GM12801 (cell line): ENCODE measurements around the gene RAVER1.

Source experiments
- TF ChIP-seq, protein P1 (sequence below): IDR thresholded peaks from one replicate; pipeline ENCODE4 v1.5.1; 2011; ENCODE audit warnings: control low read depth; ENCODE audit not compliant: insufficient read length; ENCODE audit errors: extremely low read depth

Gene RAVER1

DNA sequence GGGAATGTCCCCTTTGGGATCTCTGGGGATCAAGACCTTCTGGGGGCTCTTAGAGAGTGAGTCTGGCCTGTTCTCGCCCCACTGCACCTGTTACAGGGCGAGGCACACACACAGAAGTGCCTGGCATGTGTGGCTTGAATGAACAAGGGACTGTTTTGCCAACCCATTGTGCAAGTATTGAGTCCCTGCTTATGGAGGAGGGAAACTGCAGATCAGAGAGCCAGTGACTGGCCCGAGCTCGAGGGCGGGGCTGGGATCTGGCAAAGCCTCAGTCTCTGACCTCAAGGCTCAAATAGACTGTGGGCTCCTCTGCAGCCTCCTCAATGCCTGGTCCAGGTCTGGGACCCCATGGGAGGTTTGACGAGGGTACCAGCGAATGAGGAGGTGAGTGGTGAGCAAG, 5.5 kb downstream of the RAVER1 start:
- TF ChIP-seq, protein P1, sequence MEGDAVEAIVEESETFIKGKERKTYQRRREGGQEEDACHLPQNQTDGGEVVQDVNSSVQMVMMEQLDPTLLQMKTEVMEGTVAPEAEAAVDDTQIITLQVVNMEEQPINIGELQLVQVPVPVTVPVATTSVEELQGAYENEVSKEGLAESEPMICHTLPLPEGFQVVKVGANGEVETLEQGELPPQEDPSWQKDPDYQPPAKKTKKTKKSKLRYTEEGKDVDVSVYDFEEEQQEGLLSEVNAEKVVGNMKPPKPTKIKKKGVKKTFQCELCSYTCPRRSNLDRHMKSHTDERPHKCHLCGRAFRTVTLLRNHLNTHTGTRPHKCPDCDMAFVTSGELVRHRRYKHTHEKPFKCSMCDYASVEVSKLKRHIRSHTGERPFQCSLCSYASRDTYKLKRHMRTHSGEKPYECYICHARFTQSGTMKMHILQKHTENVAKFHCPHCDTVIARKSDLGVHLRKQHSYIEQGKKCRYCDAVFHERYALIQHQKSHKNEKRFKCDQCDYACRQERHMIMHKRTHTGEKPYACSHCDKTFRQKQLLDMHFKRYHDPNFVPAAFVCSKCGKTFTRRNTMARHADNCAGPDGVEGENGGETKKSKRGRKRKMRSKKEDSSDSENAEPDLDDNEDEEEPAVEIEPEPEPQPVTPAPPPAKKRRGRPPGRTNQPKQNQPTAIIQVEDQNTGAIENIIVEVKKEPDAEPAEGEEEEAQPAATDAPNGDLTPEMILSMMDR, result no peak

DNA sequence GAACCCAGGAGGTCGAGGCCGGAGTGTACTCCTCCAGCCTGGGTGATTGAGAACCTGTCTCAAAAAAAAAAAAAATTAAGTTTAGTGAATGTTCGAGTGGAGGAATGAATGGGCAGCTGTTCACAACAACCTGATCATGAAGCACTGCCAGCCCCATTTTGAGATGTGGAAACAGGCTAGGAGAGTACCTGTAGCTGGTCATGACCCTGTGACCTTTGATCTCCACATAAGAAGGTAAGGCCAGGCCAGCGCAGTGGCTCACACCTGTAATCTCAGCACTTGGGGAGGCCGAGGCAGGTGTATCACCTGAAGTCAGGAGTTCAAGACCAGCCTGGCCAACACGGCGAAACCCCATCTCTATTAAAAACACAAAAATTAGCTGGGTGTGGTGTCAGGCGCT, 7.6 kb downstream of the RAVER1 start:
- TF ChIP-seq, protein P1, result no peak

DNA sequence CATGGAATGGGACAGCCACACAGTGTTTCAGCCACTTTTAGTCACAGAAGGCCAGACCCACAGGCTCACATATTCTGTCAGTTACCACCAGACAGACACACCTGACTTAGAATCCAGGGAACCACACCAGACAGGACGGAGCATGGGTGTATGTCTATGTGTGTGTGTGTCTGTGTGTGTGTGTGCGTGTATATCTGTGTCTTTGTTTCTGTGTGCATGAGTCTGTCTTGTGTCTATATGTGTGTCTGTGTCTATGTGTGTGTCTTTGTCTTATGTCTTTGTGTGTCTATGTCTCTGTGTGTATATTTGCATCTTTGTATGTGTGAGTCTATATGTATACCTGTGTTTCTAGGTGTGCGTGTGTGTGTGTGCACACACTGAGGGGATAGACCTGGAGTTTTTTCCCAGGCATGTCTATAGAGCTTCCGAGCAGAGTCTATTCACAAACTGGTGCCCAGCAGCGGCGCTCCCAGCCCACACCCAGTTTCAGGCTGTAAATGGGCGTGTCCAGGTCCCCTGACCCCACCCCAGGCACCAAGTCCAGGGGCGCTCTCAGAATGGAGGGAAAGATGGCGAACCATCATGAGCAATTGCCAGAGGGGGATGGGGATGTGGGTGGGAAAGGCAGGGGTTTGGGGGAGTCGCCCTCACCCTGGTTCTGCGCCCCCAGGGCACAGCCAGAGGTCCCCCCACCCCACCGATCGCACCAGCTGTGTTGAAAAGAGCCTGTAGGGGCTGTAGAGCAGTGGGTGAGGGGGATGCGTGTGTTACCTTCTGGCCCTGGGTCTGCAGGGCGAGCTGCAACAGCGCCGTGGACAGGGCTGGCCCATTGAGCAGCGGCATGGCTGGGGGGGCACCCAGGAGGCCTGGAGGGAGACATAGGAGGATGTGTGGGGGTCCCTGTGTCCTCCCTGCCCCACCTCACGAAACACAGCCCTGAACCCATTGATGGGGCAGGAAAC, 11.2 kb downstream of the RAVER1 start:
- TF ChIP-seq, protein P1, result no peak

DNA sequence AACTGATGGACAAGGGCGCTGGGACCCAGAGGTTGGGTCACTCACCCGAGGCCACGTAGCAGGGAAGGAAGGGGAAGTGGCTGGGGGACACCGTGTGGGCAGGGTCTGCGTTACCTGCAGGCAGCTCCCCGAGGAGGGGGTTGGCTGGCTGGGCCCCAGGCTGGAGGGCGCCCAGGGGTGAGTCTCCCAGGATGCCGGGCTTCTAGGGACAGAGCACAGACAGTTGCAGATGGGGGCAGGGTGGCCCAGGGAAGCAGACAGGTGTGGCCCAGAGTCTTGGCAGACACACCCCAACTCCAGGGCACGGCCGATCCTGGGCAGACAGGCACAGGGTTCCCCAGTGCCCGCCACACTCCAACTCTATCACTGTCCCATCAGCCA, 11.9 kb downstream of the RAVER1 start:
- TF ChIP-seq, protein P1, result no peak

DNA sequence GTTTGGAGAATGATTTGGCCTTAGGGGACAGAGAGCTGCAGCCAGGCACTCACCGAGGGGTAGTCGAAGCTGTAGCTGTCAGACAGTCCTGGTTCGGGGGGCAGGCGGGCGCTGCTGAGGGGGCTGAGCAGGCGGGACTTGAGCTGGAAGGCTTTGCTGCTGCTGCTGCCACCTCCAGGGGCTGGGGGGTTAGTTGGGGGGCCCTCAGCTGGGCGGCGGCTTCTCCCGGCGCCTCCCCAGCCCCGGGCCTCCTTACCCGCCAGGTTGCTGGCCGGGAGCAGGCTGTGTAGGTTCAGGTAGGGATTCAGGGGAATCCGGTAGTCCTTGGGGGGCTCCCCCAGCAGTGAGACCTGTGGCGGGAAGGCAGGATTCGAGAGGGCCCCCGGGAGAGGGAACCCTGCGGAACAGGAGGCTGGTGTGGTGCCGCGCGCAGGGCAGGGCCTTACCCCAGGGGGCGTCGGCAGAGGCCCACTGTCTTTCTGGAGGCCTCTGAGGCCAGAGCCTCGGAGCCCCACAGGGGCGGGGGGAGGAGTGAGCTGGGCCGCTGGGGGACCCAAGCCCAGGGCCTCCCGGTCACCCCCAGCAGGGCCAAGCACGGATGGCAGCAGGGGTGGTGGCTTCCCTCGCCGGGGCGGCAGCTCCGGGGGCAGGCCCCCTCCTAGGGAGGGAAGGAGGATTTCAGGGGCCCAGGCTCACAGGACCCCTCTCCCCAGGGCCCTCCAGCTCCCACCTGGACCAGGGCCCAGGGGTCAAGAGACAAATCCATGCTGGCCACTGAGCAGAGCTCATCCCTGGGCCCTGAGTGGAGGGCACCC, 12.5 kb downstream of the RAVER1 start:
- TF ChIP-seq, protein P1, result no peak

DNA sequence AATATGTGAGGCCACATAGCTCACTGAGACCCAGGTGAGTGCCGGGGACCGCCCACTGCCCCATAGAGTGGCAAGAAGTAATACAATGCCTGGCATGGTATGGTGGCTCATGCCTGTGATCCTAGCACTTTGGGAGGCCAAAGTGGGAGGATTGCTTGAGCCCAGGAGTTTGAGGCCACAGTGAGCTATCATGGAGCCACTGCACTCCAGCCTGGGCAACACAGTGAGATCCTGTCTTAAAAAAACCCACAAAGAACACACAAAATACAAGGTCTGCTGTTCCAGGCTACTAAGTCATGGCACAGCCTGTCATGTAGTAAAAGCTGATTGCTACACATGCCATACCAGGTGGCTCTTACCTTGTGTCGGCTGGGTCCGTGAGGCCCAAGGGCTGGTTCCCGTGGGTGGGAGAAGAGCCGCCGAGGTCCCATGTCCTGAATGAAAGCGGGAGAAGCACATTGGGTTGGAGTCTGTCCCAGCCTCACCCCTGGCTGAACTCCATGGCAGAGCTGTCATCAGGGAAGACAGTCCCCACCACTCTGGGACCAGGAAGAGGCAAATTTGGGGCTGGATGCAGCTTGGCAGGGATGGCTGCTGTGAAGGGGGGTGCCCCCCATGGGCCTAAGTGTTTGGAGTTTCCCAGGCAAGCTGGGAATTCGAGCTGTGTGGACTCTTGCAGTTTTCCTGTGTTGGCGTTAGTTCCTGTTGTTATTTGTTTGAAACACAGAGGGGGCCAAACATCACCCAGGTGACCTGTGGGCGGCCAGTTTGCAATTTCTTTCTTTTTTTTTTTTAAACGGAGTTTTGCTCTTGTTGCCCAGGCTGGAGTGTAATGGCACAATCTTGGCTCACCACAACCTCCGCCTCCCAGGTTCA, 14.3 kb downstream of the RAVER1 start:
- TF ChIP-seq, protein P1, result no peak
